GM21526 (cell line): Measurements from ENCODE around the gene MPG.

Source experiments
- ATAC-seq: cut with Tn5 transposase; IDR thresholded peaks from one replicate; pipeline ENCODE4 v1.9.1; 2021; ENCODE audit warnings: moderate library complexity; ENCODE audit not compliant: unreplicated experiment, low FRiP score

MPG gene

GRCh38 chr16:66309-67182 is 11.5 kb upstream of the MPG start:
- no peak for ATAC-seq

GRCh38 chr16:67183-67791 is 10.7 kb upstream of the MPG start:
- ATAC-seq: no peak

DNA sequence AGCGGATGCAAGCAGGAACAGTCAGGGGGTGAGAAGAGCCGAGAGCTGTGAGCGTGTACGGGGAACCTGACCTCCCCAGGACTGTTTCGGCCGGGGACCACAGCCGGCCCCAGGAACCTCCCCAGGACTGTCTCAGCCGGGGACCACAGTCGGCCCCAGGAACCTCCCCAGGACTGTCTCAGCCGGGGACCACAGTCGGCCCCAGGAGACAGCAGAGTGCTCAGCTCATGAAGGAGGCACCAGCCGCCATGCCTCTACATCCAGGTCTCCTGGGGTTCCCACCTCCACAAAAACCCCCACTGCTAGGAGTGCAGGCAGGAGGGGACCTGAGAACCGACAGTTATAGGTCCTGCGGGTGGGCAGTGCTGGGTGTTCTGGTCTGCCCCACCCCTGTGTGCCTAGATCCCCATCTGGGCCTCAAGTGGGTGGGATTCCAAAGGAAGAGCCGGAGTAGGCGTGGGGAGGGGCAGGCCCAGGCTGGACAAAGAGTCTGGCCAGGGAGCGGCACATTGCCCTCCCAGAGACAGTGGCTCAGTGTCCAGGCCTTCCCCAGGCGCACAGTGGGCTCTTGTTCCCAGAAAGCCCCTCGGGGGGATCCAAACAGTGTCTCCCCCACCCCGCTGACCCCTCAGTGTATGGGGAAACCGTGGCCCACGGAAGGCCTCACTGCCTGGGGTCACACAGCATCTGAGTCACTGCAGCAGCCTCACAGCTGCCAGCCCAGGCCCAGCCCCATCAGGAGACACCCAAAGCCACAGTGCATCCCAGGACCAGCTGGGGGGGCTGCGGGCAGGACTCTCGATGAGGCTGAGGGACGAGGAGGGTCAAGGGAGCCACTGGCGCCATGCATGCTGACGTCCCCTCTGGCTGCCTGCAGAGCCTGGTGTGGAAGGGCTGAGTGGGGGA is 9.9 kb upstream of the MPG start:
- ATAC-seq: no peak

- ATAC-seq: no peak
These were observed 8.8 kb upstream of the MPG start for GRCh38 chr16:69181-69580.

GRCh38 chr16:71210-71539 is 6.8 kb upstream of the MPG start:
- no peak for ATAC-seq

GRCh38 chr16:71540-72401 is 6.3 kb upstream of the MPG start:
- no peak for ATAC-seq

GRCh38 chr16:72561-73548 is 5.2 kb upstream of the MPG start, which contains the start of gene RHBDF1:
Gene RHBDF1 (minus strand): TSS chr16:72631. CDS start chr16:65015, 7,616 bp downstream.
- ATAC-seq: no peak

- no peak for ATAC-seq
These were observed 3.8 kb upstream of the MPG start for GRCh38 chr16:74051-74746.

- no peak for ATAC-seq
These were observed 3.2 kb upstream of the MPG start for GRCh38 chr16:74747-75334.

- ATAC-seq: no peak
These were observed 2.2 kb upstream of the MPG start for GRCh38 chr16:75580-76501.

GRCh38 chr16:76535-77272 is 1.3 kb upstream of the MPG start:
- no peak for ATAC-seq

GRCh38 chr16:77273-77806 is 685 bp upstream of the MPG start:
- ATAC-seq: no peak

GRCh38 chr16:78444-79150 is 572 bp downstream of the MPG start:
- no peak for ATAC-seq

- no peak for ATAC-seq
These were observed 1.4 kb downstream of the MPG start for GRCh38 chr16:79151-80054.
